GM12872 (cell line): ENCODE data around the gene KANSL1.

Experiments used
- CTCF ChIP-seq: IDR thresholded peaks from 3 replicates; pipeline ENCODE4 v1.5.1; 2011; ENCODE audit warnings: low read depth, mild to moderate bottlenecking, low read length, moderate library complexity; ENCODE audit not compliant: insufficient read depth

Gene KANSL1

GRCh38 chr17:46123607-46124006, 69.6 kb downstream of the KANSL1 start:
- TF ChIP-seq CTCF = no peak

GRCh38 chr17:46122486-46122871, 70.8 kb downstream of the KANSL1 start:
- TF ChIP-seq CTCF = no peak

GRCh38 chr17:46121841-46122485, 71.3 kb downstream of the KANSL1 start:
- no peak for TF ChIP-seq CTCF

- TF ChIP-seq CTCF = no peak
These were observed 72.0 kb downstream of the KANSL1 start for GRCh38 chr17:46121165-46121764.

- no peak for TF ChIP-seq CTCF
These were observed 72.7 kb downstream of the KANSL1 start for GRCh38 chr17:46120537-46120936.

GRCh38 chr17:46120078-46120477, 73.2 kb downstream of the KANSL1 start:
- no peak for TF ChIP-seq CTCF

GRCh38 chr17:46118964-46119363, 74.3 kb downstream of the KANSL1 start:
- no peak for TF ChIP-seq CTCF
